ENCODE data around the gene PLCL2.

The PLCL2 gene

DNA sequence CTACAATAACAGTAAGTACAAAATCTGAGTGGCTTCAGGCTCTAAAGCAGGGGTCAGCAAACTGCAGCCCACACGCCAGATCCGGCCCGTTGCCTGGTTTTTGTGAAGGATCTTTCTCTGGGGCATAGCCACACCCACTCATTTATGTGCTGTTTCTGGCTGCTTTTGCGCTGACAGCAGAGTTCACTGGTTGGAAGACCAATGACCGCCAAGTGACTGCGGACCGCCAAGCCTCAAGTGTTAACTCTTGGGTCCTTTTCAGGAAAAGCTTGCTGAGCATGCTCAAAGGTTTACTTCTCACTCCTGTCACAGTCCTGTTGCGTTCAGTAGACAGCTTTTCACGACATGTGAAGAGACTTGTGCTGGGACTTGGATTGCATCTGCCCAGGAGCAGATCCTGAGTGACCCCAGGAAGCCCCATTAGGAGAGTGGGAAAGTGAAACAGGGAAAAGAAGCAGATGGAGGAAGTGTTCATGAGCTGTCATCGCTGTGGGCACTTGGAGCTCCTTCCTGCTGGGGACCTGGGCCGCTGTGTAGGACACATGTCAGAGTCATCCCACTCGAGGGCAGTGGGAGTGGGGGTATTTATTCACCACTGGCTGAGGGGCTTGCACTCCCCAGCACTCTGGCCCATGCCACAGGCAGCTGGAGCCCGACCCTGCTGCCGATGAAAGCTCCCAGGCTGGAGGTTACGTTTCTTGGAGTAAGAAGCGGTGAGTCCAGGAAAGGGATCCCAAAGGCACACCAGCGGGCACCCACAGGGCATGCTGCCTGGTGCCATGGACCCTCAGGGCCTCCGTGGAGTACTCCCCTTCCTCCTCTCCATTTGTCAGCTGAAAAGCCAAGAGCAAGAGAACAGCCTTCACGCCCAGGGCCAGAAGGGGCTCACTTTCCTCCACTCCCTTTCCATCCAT lies 249.1 kb downstream of the PLCL2 start:
- H3K9me3 ChIP-seq (ENCODE audit: control insufficient read depth, low read length): peaks cover 15% of the 10 kb centered on the region
- H2BK120ac ChIP-seq (ENCODE audit: low read depth, low read length): no peak overlapping the region
- H2AFZ ChIP-seq (ENCODE audit: low read depth, low read length): no peak overlapping the region
- H3K9ac ChIP-seq (ENCODE audit: low read length): peak overlapping the region; percentile 43
- H3K79me1 ChIP-seq (replicated peaks; ENCODE audit: low read length, poor library complexity, severe bottlenecking): no peaks in the 10 kb centered on the region
- H4K91ac ChIP-seq (ENCODE audit: low read length): no peak overlapping the region
- no peak overlapping the region for H2BK15ac ChIP-seq (ENCODE audit: low read depth, poor library complexity, severe bottlenecking)
- H3K4ac ChIP-seq (ENCODE audit: low read depth in 1 of 2, low read length in 2 of 2): no peak overlapping the region
- no peak overlapping the region for H2BK12ac ChIP-seq (ENCODE audit: low read length in 2 of 2)
- H3K4me3 ChIP-seq (ENCODE audit: insufficient read depth in 1 of 2, low read depth in 1 of 2, low read length in 2 of 2): peak overlapping the region in 1 of 2 experiments; percentile 25
- H3K27me3 ChIP-seq (ENCODE audit: control insufficient read depth in 1 of 2, insufficient read depth in 1 of 2, low read length in 2 of 2): peaks cover 6 to 10% of the 10 kb centered on the region in 2 experiments
- H3K23ac ChIP-seq (ENCODE audit: low read length in 2 of 2): no peak overlapping the region
- H3K27ac ChIP-seq (ENCODE audit: low read length, poor library complexity, severe bottlenecking): no peak overlapping the region
- H2BK5ac ChIP-seq (ENCODE audit: low read depth, low read length, poor library complexity, severe bottlenecking): no peak overlapping the region
- no peak overlapping the region for H4K8ac ChIP-seq (ENCODE audit: low read length)
- H2AK5ac ChIP-seq (ENCODE audit: low read length, severe bottlenecking): no peak overlapping the region
- peaks cover 4% of the 10 kb centered on the region for H3K4me1 ChIP-seq (ENCODE audit: control insufficient read depth, insufficient read depth, low read depth, low read length)
- no peak overlapping the region for H3K18ac ChIP-seq (ENCODE audit: low read depth in 1 of 2, low read length in 2 of 2)
- no peak overlapping the region for H3K14ac ChIP-seq (ENCODE audit: low read length in 2 of 2)
- WGBS: 87% methylated on average over 19 of the region's 19 CpGs
- no peaks in the 10 kb centered on the region for H3K36me3 ChIP-seq (ENCODE audit: control insufficient read depth in 1 of 2, insufficient read depth in 2 of 2, low read depth in 1 of 2, low read length in 2 of 2)
- no peak overlapping the region for H3K4me2 ChIP-seq (ENCODE audit: low read length, poor library complexity, severe bottlenecking)
- no peak for DNase-seq

GRCh38 chr3:17135696-17136095 lies 250.9 kb downstream of the PLCL2 start:
- H3K36me3 ChIP-seq (ENCODE audit: control insufficient read depth in 1 of 2, insufficient read depth in 2 of 2, low read depth in 1 of 2, low read length in 2 of 2): no peaks in the 10 kb centered on the region
- no peak overlapping the region for H3K4me2 ChIP-seq (ENCODE audit: low read length, poor library complexity, severe bottlenecking)
- no peak overlapping the region for H2BK12ac ChIP-seq (ENCODE audit: low read length in 2 of 2)
- H2AK5ac ChIP-seq (ENCODE audit: low read length, severe bottlenecking): no peak overlapping the region
- no peak overlapping the region for H3K27ac ChIP-seq (ENCODE audit: low read length, poor library complexity, severe bottlenecking)
- H3K23ac ChIP-seq (ENCODE audit: low read length in 2 of 2): no peak overlapping the region
- peaks cover 15% of the 10 kb centered on the region for H3K9me3 ChIP-seq (ENCODE audit: control insufficient read depth, low read length)
- H4K91ac ChIP-seq (ENCODE audit: low read length): no peak overlapping the region
- H3K9ac ChIP-seq (ENCODE audit: low read length): no peak overlapping the region
- no peak overlapping the region for H3K14ac ChIP-seq (ENCODE audit: low read length in 2 of 2)
- H3K79me1 ChIP-seq (replicated peaks; ENCODE audit: low read length, poor library complexity, severe bottlenecking): no peaks in the 10 kb centered on the region
- H2BK15ac ChIP-seq (ENCODE audit: low read depth, poor library complexity, severe bottlenecking): no peak overlapping the region
- peaks cover 4% of the 10 kb centered on the region for H3K4me1 ChIP-seq (ENCODE audit: control insufficient read depth, insufficient read depth, low read depth, low read length)
- no peak overlapping the region for H3K4ac ChIP-seq (ENCODE audit: low read depth in 1 of 2, low read length in 2 of 2)
- no peak for DNase-seq
- H4K8ac ChIP-seq (ENCODE audit: low read length): no peak overlapping the region
- no peak overlapping the region for H2BK120ac ChIP-seq (ENCODE audit: low read depth, low read length)
- no peak overlapping the region for H3K4me3 ChIP-seq (ENCODE audit: insufficient read depth in 1 of 2, low read depth in 1 of 2, low read length in 2 of 2)
- H2BK5ac ChIP-seq (ENCODE audit: low read depth, low read length, poor library complexity, severe bottlenecking): no peak overlapping the region
- no peak overlapping the region for H3K18ac ChIP-seq (ENCODE audit: low read depth in 1 of 2, low read length in 2 of 2)
- no peak overlapping the region for H2AFZ ChIP-seq (ENCODE audit: low read depth, low read length)
- H3K27me3 ChIP-seq (ENCODE audit: control insufficient read depth in 1 of 2, insufficient read depth in 1 of 2, low read length in 2 of 2): peaks cover 9 to 14% of the 10 kb centered on the region in 2 experiments

GRCh38 chr3:17136136-17136721 lies 251.5 kb downstream of the PLCL2 start:
- Histone ChIP-seq H3K23ac (ENCODE audit: low read length in 2 of 2) (no peak overlapping the region), H4K8ac (ENCODE audit: low read length) (no peak overlapping the region), H3K18ac (ENCODE audit: low read depth in 1 of 2, low read length in 2 of 2) (no peak overlapping the region), H2BK12ac (ENCODE audit: low read length in 2 of 2) (no peak overlapping the region), H3K9me3 (ENCODE audit: control insufficient read depth, low read length) (peaks cover 15% of the 10 kb centered on the region), H3K4me2 (ENCODE audit: low read length, poor library complexity, severe bottlenecking) (no peak overlapping the region), H3K4ac (ENCODE audit: low read depth in 1 of 2, low read length in 2 of 2) (no peak overlapping the region), H3K36me3 (ENCODE audit: control insufficient read depth in 1 of 2, insufficient read depth in 2 of 2, low read depth in 1 of 2, low read length in 2 of 2) (no peaks in the 10 kb centered on the region), H4K91ac (ENCODE audit: low read length) (no peak overlapping the region), H2BK5ac (ENCODE audit: low read depth, low read length, poor library complexity, severe bottlenecking) (no peak overlapping the region), H3K27me3 (ENCODE audit: control insufficient read depth in 1 of 2, insufficient read depth in 1 of 2, low read length in 2 of 2) (peaks cover 9 to 14% of the 10 kb centered on the region in 2 experiments), H3K27ac (ENCODE audit: low read length, poor library complexity, severe bottlenecking) (no peak overlapping the region), H3K4me1 (ENCODE audit: control insufficient read depth, insufficient read depth, low read depth, low read length) (peaks cover 4% of the 10 kb centered on the region), H2BK120ac (ENCODE audit: low read depth, low read length) (no peak overlapping the region), H3K9ac (ENCODE audit: low read length) (no peak overlapping the region), H2AFZ (ENCODE audit: low read depth, low read length) (no peak overlapping the region), H3K14ac (ENCODE audit: low read length in 2 of 2) (peak overlapping the region in 1 of 2 experiments; percentile 67), H3K4me3 (ENCODE audit: insufficient read depth in 1 of 2, low read depth in 1 of 2, low read length in 2 of 2) (no peak overlapping the region), H2BK15ac (ENCODE audit: low read depth, poor library complexity, severe bottlenecking) (no peak overlapping the region), H2AK5ac (ENCODE audit: low read length, severe bottlenecking) (no peak overlapping the region), H3K79me1 (replicated peaks; ENCODE audit: low read length, poor library complexity, severe bottlenecking) (no peaks in the 10 kb centered on the region)
- no peak for DNase-seq
- WGBS: 76% methylated on average over 11 of the region's 11 CpGs

GRCh38 chr3:17137321-17137826 lies 252.6 kb downstream of the PLCL2 start:
- Histone ChIP-seq H3K18ac (ENCODE audit: low read depth in 1 of 2, low read length in 2 of 2) (no peak overlapping the region), H3K36me3 (ENCODE audit: control insufficient read depth in 1 of 2, insufficient read depth in 2 of 2, low read depth in 1 of 2, low read length in 2 of 2) (no peaks in the 10 kb centered on the region), H2BK5ac (ENCODE audit: low read depth, low read length, poor library complexity, severe bottlenecking) (no peak overlapping the region), H2BK120ac (ENCODE audit: low read depth, low read length) (no peak overlapping the region), H2BK12ac (ENCODE audit: low read length in 2 of 2) (no peak overlapping the region), H3K27me3 (ENCODE audit: control insufficient read depth in 1 of 2, insufficient read depth in 1 of 2, low read length in 2 of 2) (peaks cover 9 to 19% of the 10 kb centered on the region in 2 experiments), H3K79me1 (replicated peaks; ENCODE audit: low read length, poor library complexity, severe bottlenecking) (no peaks in the 10 kb centered on the region), H3K4me1 (ENCODE audit: control insufficient read depth, insufficient read depth, low read depth, low read length) (peaks cover 4% of the 10 kb centered on the region), H3K4ac (ENCODE audit: low read depth in 1 of 2, low read length in 2 of 2) (no peak overlapping the region), H3K27ac (ENCODE audit: low read length, poor library complexity, severe bottlenecking) (no peak overlapping the region), H2AFZ (ENCODE audit: low read depth, low read length) (no peak overlapping the region), H3K9ac (ENCODE audit: low read length) (no peak overlapping the region), H3K4me3 (ENCODE audit: insufficient read depth in 1 of 2, low read depth in 1 of 2, low read length in 2 of 2) (no peak overlapping the region), H3K23ac (ENCODE audit: low read length in 2 of 2) (no peak overlapping the region), H4K91ac (ENCODE audit: low read length) (no peak overlapping the region), H4K8ac (ENCODE audit: low read length) (no peak overlapping the region), H3K9me3 (ENCODE audit: control insufficient read depth, low read length) (peaks cover 15% of the 10 kb centered on the region), H2AK5ac (ENCODE audit: low read length, severe bottlenecking) (no peak overlapping the region), H2BK15ac (ENCODE audit: low read depth, poor library complexity, severe bottlenecking) (no peak overlapping the region), H3K14ac (ENCODE audit: low read length in 2 of 2) (no peak overlapping the region), H3K4me2 (ENCODE audit: low read length, poor library complexity, severe bottlenecking) (no peak overlapping the region)
- 81% methylated on average over 5 of the region's 5 CpGs for WGBS
- DNase-seq: no peak

Measured in mesenchymal stem cell (in vitro differentiated cells and primary cell).